Smooth muscle cell (in vitro differentiated cells): ENCODE data around the gene SPRR1B. TPM values are rescaled to one million over a fixed set of nuclear protein-coding genes. Genes with fewer than 3 reads are reported as not detected.

ENCODE experiments used
- DNase-seq: peaks from one replicate; lab custom pipeline; 2025; ENCODE audit not compliant: unreplicated experiment; lab: John Stamatoyannopoulos, UW
- H2AFZ ChIP-seq: fragments of 200-600 bp; sonication (generic); 2 replicates; pipeline ENCODE4 v1.6.0; 2016; ENCODE audit warnings: antibody characterized with exemption, low read depth, mild to moderate bottlenecking
- H3F3A ChIP-seq: fragments of 200-600 bp; sonication (generic); 2 replicates; pipeline ENCODE4 v1.6.0; 2017; ENCODE audit warnings: antibody characterized with exemption, low read depth
- H3K27ac ChIP-seq: fragments of 200-600 bp; sonication (generic); 2 replicates; pipeline ENCODE4 v1.5.1; 2016; ENCODE audit warnings: low read depth, mild to moderate bottlenecking
- H3K27me3 ChIP-seq: fragments of 200-600 bp; sonication (generic); 2 replicates; pipeline ENCODE4 v1.6.1; 2016; ENCODE audit warnings: low read depth, mild to moderate bottlenecking
- H3K36me3 ChIP-seq: fragments of 200-600 bp; sonication (generic); 2 replicates; pipeline ENCODE4 v1.5.1; 2016; ENCODE audit warnings: low read depth
- H3K4me1 ChIP-seq: fragments of 200-600 bp; sonication (generic); 2 replicates; pipeline ENCODE4 v1.5.1; 2016; ENCODE audit warnings: low read depth
- H3K4me2 ChIP-seq: fragments of 200-600 bp; sonication (generic); 2 replicates; pipeline ENCODE4 v1.6.0; 2016; ENCODE audit warnings: mild to moderate bottlenecking
- H3K4me3 ChIP-seq: fragments of 200-600 bp; sonication (generic); 2 replicates; pipeline ENCODE4 v1.5.1; 2016; ENCODE audit warnings: mild to moderate bottlenecking
- H3K79me2 ChIP-seq: fragments of 200-600 bp; sonication (generic); 2 replicates; pipeline ENCODE4 v1.6.0; 2016; ENCODE audit warnings: low read depth, mild to moderate bottlenecking
- H3K9ac ChIP-seq: fragments of 200-600 bp; sonication (generic); 2 replicates; pipeline ENCODE4 v1.6.0; 2016; ENCODE audit warnings: low read depth
- H3K9me3 ChIP-seq: fragments of 200-600 bp; sonication (generic); replicated peaks from 2 replicates; pipeline ENCODE4 v1.5.1; 2016; ENCODE audit warnings: low read depth
- H4K20me1 ChIP-seq: fragments of 200-600 bp; sonication (generic); 2 replicates; pipeline ENCODE4 v1.6.0; 2016; ENCODE audit warnings: low read depth
- CTCF ChIP-seq: fragments of 200-600 bp; sonication (generic); IDR thresholded peaks from 2 replicates; pipeline ENCODE4 v1.5.1; 2017; ENCODE audit warnings: borderline replicate concordance, mild to moderate bottlenecking, antibody characterized with exemption; ENCODE audit not compliant: insufficient read depth, poor library complexity, severe bottlenecking
- WGBS: methylation state at CpG from one replicate; pipeline ENCODE4 v1.1.7; 2016; ENCODE audit warnings: low lambda C conversion rate; 5-methylcytosine and 5-hydroxymethylcytosine counted together
- polyA plus RNA-seq: library from polyadenylated mRNA; unstranded; fragments of >200 nt; fragmentation: Nextera tagmentation; extraction: Ambion mirVana; gene quantifications from 2 replicates; pipeline ENCODE4 v1.2.1, GENCODE V29; 2016
- total RNA-seq: library from RNA; depleted of rRNA; stranded (reverse); fragments of >200 nt; gene quantifications from 2 replicates; pipeline ENCODE4 v1.2.3, GENCODE V29; 2014

The SPRR1B gene
- total RNA-seq (23.8 and 46.5 TPM in 2 replicates), polyA plus RNA-seq (38.0 and 82.8 TPM in 2 replicates)

GRCh38 chr1:153030895-153031294 lies at the start of gene SPRR1B:
Gene SPRR1B (plus strand): TSS chr1:153031203. CDS start chr1:153032346, 1,143 bp downstream.
- no peak within 1 kb of the TSS for H3K4me2 ChIP-seq
- H3K79me2 ChIP-seq = no peaks in the 10 kb centered on the region
- no peak for DNase-seq
- no peaks in the 10 kb centered on the region for H3F3A ChIP-seq
- H3K36me3 ChIP-seq = no peaks in the 10 kb centered on the region
- H3K4me3 ChIP-seq = no peak within 1 kb of the TSS
- TF ChIP-seq CTCF = no peak
- no peak within 1 kb of the TSS for H3K27ac ChIP-seq
- H3K27me3 ChIP-seq = no peaks in the 10 kb centered on the region
- H3K4me1 ChIP-seq = no peaks in the 10 kb centered on the region
- no peaks in the 10 kb centered on the region for H4K20me1 ChIP-seq
- H3K9me3 ChIP-seq = no peaks in the 10 kb centered on the region
- no peak within 1 kb of the TSS for H3K9ac ChIP-seq
- no peak within 1 kb of the TSS for H2AFZ ChIP-seq

- Histone ChIP-seq H3K27me3 (no peaks in the 10 kb centered on the region), H3K9ac (no peak overlapping the region), H3K36me3 (no peaks in the 10 kb centered on the region), H3K27ac (no peak overlapping the region), H2AFZ (no peak overlapping the region), H4K20me1 (no peaks in the 10 kb centered on the region), H3K4me1 (no peaks in the 10 kb centered on the region), H3K4me2 (no peak overlapping the region), H3F3A (no peaks in the 10 kb centered on the region), H3K79me2 (no peaks in the 10 kb centered on the region), H3K9me3 (no peaks in the 10 kb centered on the region), H3K4me3 (no peak overlapping the region)
- DNase-seq = no peak
- no peak for TF ChIP-seq CTCF
- 67% methylated on average over 4 of the region's 4 CpGs for WGBS
Measured at GRCh38 chr1:152982076-152982475, 48.9 kb upstream of the SPRR1B start.

DNA sequence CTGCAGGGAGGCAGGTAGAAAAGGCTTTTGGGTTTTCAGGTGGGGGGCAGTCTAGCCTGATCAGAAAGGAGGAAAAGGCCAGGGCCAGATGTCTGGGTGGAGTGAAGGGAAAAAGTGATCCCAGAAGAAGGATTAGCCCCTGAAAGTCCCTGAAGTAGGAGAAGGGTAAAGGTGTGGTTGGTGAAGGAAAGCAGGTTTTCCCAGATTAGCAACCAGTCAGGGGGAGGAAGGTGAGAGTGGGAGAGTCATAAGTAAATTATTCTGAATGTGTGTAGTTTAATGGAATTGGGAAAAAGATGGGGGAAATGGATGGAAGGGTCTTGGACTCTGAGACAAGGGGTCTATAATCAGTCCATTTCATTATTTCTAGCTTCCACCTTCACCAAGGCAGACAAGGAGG lies 47.8 kb upstream of the SPRR1B start:
- DNase-seq = no peak
- no peaks in the 10 kb centered on the region for H3K4me1 ChIP-seq

More for the DNA sequence above, 47.8 kb upstream of the SPRR1B start:
- Histone ChIP-seq H3K4me2 (no peak overlapping the region), H3K9ac (no peak overlapping the region), H3K27ac (no peak overlapping the region), H4K20me1 (no peaks in the 10 kb centered on the region), H3F3A (no peaks in the 10 kb centered on the region), H3K4me3 (no peak overlapping the region), H3K27me3 (no peaks in the 10 kb centered on the region), H3K79me2 (no peaks in the 10 kb centered on the region), H3K9me3 (no peaks in the 10 kb centered on the region), H2AFZ (no peak overlapping the region), H3K36me3 (no peaks in the 10 kb centered on the region)
- no peak for TF ChIP-seq CTCF
